SK-N-SH (cell line): ENCODE results near the gene ROR2.

Source experiments
- FOXM1 ChIP-seq: IDR thresholded peaks from 2 replicates; pipeline ENCODE4 v1.4.0; 2012; ENCODE audit warnings: low read depth, mild to moderate bottlenecking
- TAF1 ChIP-seq: IDR thresholded peaks from 2 replicates; pipeline ENCODE4 v1.6.1; 2012; ENCODE audit warnings: low read depth, mild to moderate bottlenecking, low read length, moderate library complexity, borderline replicate concordance
- TEAD4 ChIP-seq: IDR thresholded peaks from 2 replicates; pipeline ENCODE4 v1.4.0; 2012; ENCODE audit warnings: mild to moderate bottlenecking, borderline replicate concordance; ENCODE audit not compliant: insufficient read depth

DNA sequence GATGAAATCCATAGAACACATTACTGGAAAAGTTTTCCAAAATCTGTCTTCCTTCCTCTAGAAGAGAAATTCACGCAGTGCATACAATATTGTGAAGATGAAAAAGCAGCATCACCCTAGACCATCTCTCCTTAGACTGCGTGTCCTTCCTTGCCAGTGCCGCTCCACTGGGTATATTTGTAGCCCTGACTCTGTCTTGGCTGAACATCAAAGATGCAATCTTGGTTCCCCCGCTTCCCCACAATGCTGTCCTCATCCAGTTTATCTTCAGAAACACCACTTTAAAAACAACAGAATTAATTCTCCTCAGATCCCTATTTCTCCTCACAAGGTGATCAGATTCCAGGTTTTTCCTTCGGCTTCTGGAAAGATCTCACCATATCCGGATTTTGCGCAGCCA lies 53.9 kb downstream of the ROR2 start:
- TF ChIP-seq TEAD4 (no peak), FOXM1 (no peak), TAF1 (no peak)
